GM19193 (cell line): ENCODE data around the gene MMP24OS.

Experiments used
- POLR2A ChIP-seq: IDR thresholded peaks from 4 replicates; pipeline ENCODE4 v1.6.1; 2011; ENCODE audit not compliant: insufficient read depth, insufficient read length; ENCODE audit errors: extremely low read depth

Gene MMP24OS

GRCh38 chr20:35286899-35287508 is 9.1 kb upstream of the MMP24OS start:
- TF ChIP-seq POLR2A: no peak

- TF ChIP-seq POLR2A: no peak
Observed at GRCh38 chr20:35286077-35286898, 8.4 kb upstream of the MMP24OS start.

GRCh38 chr20:35285806-35286076 is 7.8 kb upstream of the MMP24OS start:
- TF ChIP-seq POLR2A: no peak

- no peak for TF ChIP-seq POLR2A
Observed at GRCh38 chr20:35284992-35285805, 7.3 kb upstream of the MMP24OS start.

- TF ChIP-seq POLR2A: peak; percentile 81
Observed at GRCh38 chr20:35284267-35284991, 6.5 kb upstream of the MMP24OS start, which contains the start of gene EIF6. EIF6 (minus strand) TSS chr20:35284772; CDS start chr20:35284487, 285 bp downstream.

- TF ChIP-seq POLR2A: no peak
Observed at GRCh38 chr20:35283441-35284266, 5.7 kb upstream of the MMP24OS start.

- TF ChIP-seq POLR2A: no peak
Observed at GRCh38 chr20:35281506-35282101, 3.7 kb upstream of the MMP24OS start.

GRCh38 chr20:35280523-35280922 is 2.6 kb upstream of the MMP24OS start:
- no peak for TF ChIP-seq POLR2A

- TF ChIP-seq POLR2A: no peak
Observed at GRCh38 chr20:35279533-35280174, 1.7 kb upstream of the MMP24OS start.

GRCh38 chr20:35279040-35279439 is 1.1 kb upstream of the MMP24OS start:
- no peak for TF ChIP-seq POLR2A

- no peak for TF ChIP-seq POLR2A
Observed at GRCh38 chr20:35277127-35277526, 795 bp downstream of the MMP24OS start.

- no peak for TF ChIP-seq POLR2A
Observed at GRCh38 chr20:35276408-35276807, 1.5 kb downstream of the MMP24OS start.

GRCh38 chr20:35275741-35276251 is 2.1 kb downstream of the MMP24OS start:
- TF ChIP-seq POLR2A: no peak
